ENCODE results near the gene WNT4.

Gene WNT4

DNA sequence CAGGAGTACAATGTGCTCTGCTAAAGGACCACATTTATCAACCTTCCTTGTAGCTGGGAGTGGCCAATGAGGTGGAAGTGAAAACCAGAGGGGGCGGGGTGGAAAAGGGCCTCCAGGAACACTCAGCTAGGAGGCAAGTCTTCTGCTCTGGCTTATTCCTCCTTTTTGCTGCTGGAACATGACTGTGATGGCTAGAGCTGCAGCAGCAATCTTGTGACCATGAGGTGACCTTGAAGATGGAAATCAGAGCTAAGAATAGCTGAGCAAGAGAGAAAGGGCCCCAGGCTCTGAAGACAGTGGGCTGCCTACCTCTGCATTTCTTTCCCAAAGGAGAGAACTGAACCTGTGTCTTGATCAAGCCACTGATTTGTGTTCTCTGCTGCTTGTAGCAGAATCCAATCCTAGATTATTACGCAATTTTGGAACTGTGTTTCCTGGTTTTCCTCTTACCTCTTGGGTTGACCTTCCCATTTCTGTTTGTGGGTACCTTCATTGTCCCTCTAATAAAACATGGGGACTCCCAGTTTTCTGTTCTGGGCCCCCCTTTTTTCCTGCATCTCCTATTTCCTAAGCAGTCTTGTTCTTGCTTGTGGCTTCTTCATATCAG lies 36.4 kb upstream of the WNT4 start:
- no peak overlapping the region for H3K4me3 ChIP-seq (ENCODE audit: low read depth in 1 of 5, low read length in 5 of 5)
- H3K36me3 ChIP-seq (ENCODE audit: control insufficient read depth in 5 of 5, insufficient read depth in 5 of 5, low read length in 5 of 5), result no peaks in the 10 kb centered on the region
- H3K9me3 ChIP-seq (ENCODE audit: control insufficient read depth in 5 of 5, low read length in 5 of 5), result peaks cover 0 to 6% (median 3%) of the 10 kb centered on the region in 5 donors
- H3K4me1 ChIP-seq (ENCODE audit: control insufficient read depth in 5 of 5, insufficient read depth in 5 of 5, low read length in 5 of 5), result no peaks in the 10 kb centered on the region
- no peak overlapping the region for H3K9ac ChIP-seq (ENCODE audit: low read length in 5 of 5)
- no peak overlapping the region for H3K27ac ChIP-seq (ENCODE audit: low read depth, low read length)
- peaks cover 5 to 25% (median 9%) of the 10 kb centered on the region in 5 donors for H3K27me3 ChIP-seq (ENCODE audit: control insufficient read depth in 5 of 5, insufficient read depth in 4 of 5, low read length in 5 of 5)

DNA sequence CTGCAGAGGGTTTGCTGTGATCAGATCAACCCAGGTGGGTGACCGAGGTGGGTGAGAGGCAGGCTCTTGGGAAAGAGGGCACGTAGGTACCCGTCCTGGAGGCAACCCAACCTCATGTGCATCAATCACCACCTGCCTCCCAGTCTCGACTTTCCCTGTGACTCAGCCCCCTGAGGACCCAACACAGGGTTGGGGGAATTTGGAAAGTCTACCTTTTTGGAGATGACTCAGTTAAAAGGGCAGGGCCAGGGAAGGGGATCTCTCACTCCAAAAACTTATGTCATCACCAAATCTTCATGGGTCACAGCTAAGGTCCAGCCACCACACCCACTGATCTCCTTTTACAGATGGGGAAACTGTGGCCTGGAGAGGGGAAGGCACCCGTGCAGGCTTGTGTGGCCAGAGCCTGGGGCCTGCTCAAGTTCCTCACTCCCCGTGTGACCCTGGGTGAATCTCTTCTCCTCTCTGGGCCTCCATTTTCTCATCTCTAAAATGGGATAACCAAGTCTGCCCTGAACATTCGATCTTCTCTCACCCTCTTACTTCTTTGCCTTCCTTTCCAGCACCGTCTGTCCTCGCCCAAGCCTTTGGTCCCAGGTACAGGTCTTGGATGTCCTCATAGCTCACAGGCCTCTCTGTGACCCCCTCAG lies 34.6 kb upstream of the WNT4 start:
- H3K27ac ChIP-seq (ENCODE audit: low read depth, low read length), result no peak overlapping the region
- H3K4me1 ChIP-seq (ENCODE audit: control insufficient read depth in 5 of 5, insufficient read depth in 5 of 5, low read length in 5 of 5), result no peaks in the 10 kb centered on the region
- H3K36me3 ChIP-seq (ENCODE audit: control insufficient read depth in 5 of 5, insufficient read depth in 5 of 5, low read length in 5 of 5), result no peaks in the 10 kb centered on the region
- peaks cover 0 to 22% (median 6%) of the 10 kb centered on the region in 5 donors for H3K27me3 ChIP-seq (ENCODE audit: control insufficient read depth in 5 of 5, insufficient read depth in 4 of 5, low read length in 5 of 5)
- H3K4me3 ChIP-seq (ENCODE audit: low read depth in 1 of 5, low read length in 5 of 5), result no peak overlapping the region
- peaks cover 0 to 6% (median 3%) of the 10 kb centered on the region in 5 donors for H3K9me3 ChIP-seq (ENCODE audit: control insufficient read depth in 5 of 5, low read length in 5 of 5)
- H3K9ac ChIP-seq (ENCODE audit: low read length in 5 of 5), result no peak overlapping the region

DNA sequence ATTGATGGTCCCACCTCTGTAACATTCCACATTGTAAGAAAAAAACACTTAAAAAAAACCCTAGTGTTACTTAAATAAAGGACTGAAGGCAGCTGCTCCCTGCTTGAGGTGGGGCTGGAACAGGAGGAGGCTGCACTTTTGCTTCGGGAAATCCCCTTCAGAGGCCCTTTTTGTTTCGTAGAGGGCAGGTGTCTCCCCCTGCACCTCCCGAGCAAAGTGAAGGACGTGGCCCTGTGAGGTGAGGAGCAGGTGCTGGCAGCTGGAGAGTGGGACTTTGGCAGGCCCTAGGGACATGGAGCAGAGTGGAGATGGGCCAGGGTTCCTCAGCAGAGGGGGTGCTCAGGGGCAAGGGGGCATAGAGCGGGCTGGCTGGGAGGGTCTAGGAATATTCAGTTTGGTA lies 33.4 kb upstream of the WNT4 start:
- Histone ChIP-seq H3K36me3 (ENCODE audit: control insufficient read depth in 5 of 5, insufficient read depth in 5 of 5, low read length in 5 of 5) (no peaks in the 10 kb centered on the region), H3K9ac (ENCODE audit: low read length in 5 of 5) (no peak overlapping the region), H3K9me3 (ENCODE audit: control insufficient read depth in 5 of 5, low read length in 5 of 5) (peaks cover 0 to 6% (median 3%) of the 10 kb centered on the region in 5 donors), H3K4me1 (ENCODE audit: control insufficient read depth in 5 of 5, insufficient read depth in 5 of 5, low read length in 5 of 5) (no peaks in the 10 kb centered on the region), H3K27ac (ENCODE audit: low read depth, low read length) (no peak overlapping the region), H3K4me3 (ENCODE audit: low read depth in 1 of 5, low read length in 5 of 5) (no peak overlapping the region), H3K27me3 (ENCODE audit: control insufficient read depth in 5 of 5, insufficient read depth in 4 of 5, low read length in 5 of 5) (peaks cover 0 to 18% (median 6%) of the 10 kb centered on the region in 5 donors)

- no peak overlapping the region for H3K27ac ChIP-seq (ENCODE audit: low read depth, low read length)
- H3K9me3 ChIP-seq (ENCODE audit: control insufficient read depth in 5 of 5, low read length in 5 of 5), result peaks cover 0 to 6% (median 3%) of the 10 kb centered on the region in 5 donors
- H3K4me1 ChIP-seq (ENCODE audit: control insufficient read depth in 5 of 5, insufficient read depth in 5 of 5, low read length in 5 of 5), result no peaks in the 10 kb centered on the region
- H3K9ac ChIP-seq (ENCODE audit: low read length in 5 of 5), result no peak overlapping the region
- H3K4me3 ChIP-seq (ENCODE audit: low read depth in 1 of 5, low read length in 5 of 5), result no peak overlapping the region
- H3K36me3 ChIP-seq (ENCODE audit: control insufficient read depth in 5 of 5, insufficient read depth in 5 of 5, low read length in 5 of 5), result no peaks in the 10 kb centered on the region
- H3K27me3 ChIP-seq (ENCODE audit: control insufficient read depth in 5 of 5, insufficient read depth in 4 of 5, low read length in 5 of 5), result peaks cover 0 to 18% (median 6%) of the 10 kb centered on the region in 5 donors
Measured at GRCh38 chr1:22174446-22175220, 31.7 kb upstream of the WNT4 start.

DNA sequence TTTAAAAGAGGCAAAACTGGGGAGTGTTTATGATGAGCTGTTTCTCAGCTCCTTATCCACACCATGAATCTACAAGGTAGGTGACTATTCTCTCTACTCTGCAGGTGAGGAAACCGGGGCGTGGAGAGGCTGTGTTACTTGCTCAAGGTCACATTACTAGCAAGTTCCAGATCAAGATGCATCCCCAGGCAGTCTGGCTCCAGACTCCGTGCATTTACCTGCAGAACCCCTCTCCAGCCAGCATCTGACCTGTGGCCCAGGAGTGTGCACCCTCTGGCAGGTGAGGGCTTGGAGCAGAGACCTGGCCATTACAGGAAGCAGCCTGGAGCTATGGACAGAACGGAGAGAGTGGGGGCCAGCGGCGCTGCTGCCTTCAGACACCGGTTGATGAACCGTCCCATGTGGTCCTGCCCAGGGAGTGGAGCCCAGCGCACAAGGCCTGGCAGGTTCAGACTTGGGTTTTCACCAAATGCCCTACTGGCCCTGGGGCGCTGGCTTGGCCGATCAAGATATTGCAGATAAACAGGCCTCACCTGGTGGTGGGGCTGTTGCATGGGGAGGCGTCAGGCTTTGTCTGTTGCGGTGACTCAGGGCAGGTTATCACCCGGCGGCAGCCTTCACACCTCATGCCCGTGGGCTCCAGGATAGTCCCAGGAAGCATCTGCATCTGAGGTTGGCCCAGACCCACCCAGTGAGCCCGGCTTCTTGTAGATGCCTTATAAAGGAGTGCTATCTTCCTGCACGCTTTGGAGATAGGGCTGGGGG lies 29.2 kb upstream of the WNT4 start:
- H3K9me3 ChIP-seq (ENCODE audit: control insufficient read depth in 5 of 5, low read length in 5 of 5), result no peaks in the 10 kb centered on the region

DNA sequence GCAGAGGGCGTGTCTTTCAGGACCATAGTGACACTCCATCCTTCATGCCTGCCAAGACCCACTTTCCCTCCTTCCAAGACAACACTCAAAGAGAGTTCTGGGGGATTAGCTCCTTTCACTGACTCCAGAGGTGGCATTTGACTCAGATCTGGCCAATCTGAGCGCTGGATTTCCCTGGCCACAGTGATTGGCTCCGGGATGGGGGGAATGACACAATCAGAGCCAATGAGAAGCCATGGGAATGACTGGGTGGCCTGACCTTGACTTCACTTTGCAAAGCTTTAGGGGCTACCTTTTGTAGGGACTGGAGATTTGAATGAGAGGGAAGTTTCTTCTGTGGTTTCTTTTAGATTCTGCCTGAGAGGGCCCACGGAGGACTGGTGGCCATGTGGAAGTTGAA lies 26.9 kb upstream of the WNT4 start:
- Histone ChIP-seq H3K27ac (ENCODE audit: low read depth, low read length) (no peak overlapping the region), H3K9me3 (ENCODE audit: control insufficient read depth in 5 of 5, low read length in 5 of 5) (no peaks in the 10 kb centered on the region), H3K4me3 (ENCODE audit: low read depth in 1 of 5, low read length in 5 of 5) (no peak overlapping the region), H3K27me3 (ENCODE audit: control insufficient read depth in 5 of 5, insufficient read depth in 4 of 5, low read length in 5 of 5) (peaks cover 0 to 14% (median 6%) of the 10 kb centered on the region in 5 donors), H3K4me1 (ENCODE audit: control insufficient read depth in 5 of 5, insufficient read depth in 5 of 5, low read length in 5 of 5) (no peaks in the 10 kb centered on the region), H3K36me3 (ENCODE audit: control insufficient read depth in 5 of 5, insufficient read depth in 5 of 5, low read length in 5 of 5) (no peaks in the 10 kb centered on the region), H3K9ac (ENCODE audit: low read length in 5 of 5) (no peak overlapping the region)

More for the DNA sequence above, 29.2 kb upstream of the WNT4 start:
- Histone ChIP-seq H3K9ac (ENCODE audit: low read length in 5 of 5) (no peak overlapping the region), H3K27me3 (ENCODE audit: control insufficient read depth in 5 of 5, insufficient read depth in 4 of 5, low read length in 5 of 5) (peaks cover 0 to 18% (median 6%) of the 10 kb centered on the region in 5 donors), H3K4me1 (ENCODE audit: control insufficient read depth in 5 of 5, insufficient read depth in 5 of 5, low read length in 5 of 5) (no peaks in the 10 kb centered on the region), H3K36me3 (ENCODE audit: control insufficient read depth in 5 of 5, insufficient read depth in 5 of 5, low read length in 5 of 5) (no peaks in the 10 kb centered on the region), H3K27ac (ENCODE audit: low read depth, low read length) (no peak overlapping the region), H3K4me3 (ENCODE audit: low read depth in 1 of 5, low read length in 5 of 5) (no peak overlapping the region)

DNA sequence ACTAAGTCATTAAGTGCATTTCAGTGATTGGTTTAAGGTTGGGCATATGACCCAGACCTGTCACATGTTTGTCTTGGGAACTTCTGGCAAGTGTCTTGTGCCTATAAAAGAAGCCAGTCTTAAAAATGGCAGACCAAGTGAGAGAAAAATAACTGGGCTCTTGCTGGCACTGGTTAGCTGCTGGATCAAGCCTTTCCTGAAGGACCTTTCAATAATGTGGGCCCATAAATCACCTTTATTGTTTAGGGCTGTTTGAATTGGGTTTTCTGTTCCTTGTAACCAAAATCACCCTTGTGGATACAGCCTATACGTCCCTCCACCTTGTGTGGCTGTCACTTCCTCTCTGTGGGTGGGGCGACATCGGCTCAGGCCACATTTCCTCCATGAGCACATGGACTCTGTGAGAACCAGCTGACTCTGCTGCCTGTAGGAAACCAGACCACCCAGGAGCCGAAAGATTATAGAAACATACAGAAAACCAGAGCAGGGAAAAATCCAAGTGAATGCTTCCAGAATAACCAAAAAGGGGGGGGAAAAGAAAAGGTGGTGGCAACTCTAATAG lies 25.6 kb upstream of the WNT4 start:
- H3K27me3 ChIP-seq (ENCODE audit: control insufficient read depth in 5 of 5, insufficient read depth in 4 of 5, low read length in 5 of 5), result peaks cover 0 to 10% (median 6%) of the 10 kb centered on the region in 5 donors

GRCh38 chr1:22166439-22166838 lies 23.5 kb upstream of the WNT4 start:
- Histone ChIP-seq H3K36me3 (ENCODE audit: control insufficient read depth in 5 of 5, insufficient read depth in 5 of 5, low read length in 5 of 5) (no peaks in the 10 kb centered on the region), H3K4me1 (ENCODE audit: control insufficient read depth in 5 of 5, insufficient read depth in 5 of 5, low read length in 5 of 5) (no peaks in the 10 kb centered on the region), H3K9me3 (ENCODE audit: control insufficient read depth in 5 of 5, low read length in 5 of 5) (no peaks in the 10 kb centered on the region)

More for the DNA sequence above, 25.6 kb upstream of the WNT4 start:
- H3K9ac ChIP-seq (ENCODE audit: low read length in 5 of 5), result no peak overlapping the region
- H3K36me3 ChIP-seq (ENCODE audit: control insufficient read depth in 5 of 5, insufficient read depth in 5 of 5, low read length in 5 of 5), result no peaks in the 10 kb centered on the region
- H3K27ac ChIP-seq (ENCODE audit: low read depth, low read length), result no peak overlapping the region
- H3K4me1 ChIP-seq (ENCODE audit: control insufficient read depth in 5 of 5, insufficient read depth in 5 of 5, low read length in 5 of 5), result no peaks in the 10 kb centered on the region
- no peak overlapping the region for H3K4me3 ChIP-seq (ENCODE audit: low read depth in 1 of 5, low read length in 5 of 5)
- H3K9me3 ChIP-seq (ENCODE audit: control insufficient read depth in 5 of 5, low read length in 5 of 5), result no peaks in the 10 kb centered on the region

DNA sequence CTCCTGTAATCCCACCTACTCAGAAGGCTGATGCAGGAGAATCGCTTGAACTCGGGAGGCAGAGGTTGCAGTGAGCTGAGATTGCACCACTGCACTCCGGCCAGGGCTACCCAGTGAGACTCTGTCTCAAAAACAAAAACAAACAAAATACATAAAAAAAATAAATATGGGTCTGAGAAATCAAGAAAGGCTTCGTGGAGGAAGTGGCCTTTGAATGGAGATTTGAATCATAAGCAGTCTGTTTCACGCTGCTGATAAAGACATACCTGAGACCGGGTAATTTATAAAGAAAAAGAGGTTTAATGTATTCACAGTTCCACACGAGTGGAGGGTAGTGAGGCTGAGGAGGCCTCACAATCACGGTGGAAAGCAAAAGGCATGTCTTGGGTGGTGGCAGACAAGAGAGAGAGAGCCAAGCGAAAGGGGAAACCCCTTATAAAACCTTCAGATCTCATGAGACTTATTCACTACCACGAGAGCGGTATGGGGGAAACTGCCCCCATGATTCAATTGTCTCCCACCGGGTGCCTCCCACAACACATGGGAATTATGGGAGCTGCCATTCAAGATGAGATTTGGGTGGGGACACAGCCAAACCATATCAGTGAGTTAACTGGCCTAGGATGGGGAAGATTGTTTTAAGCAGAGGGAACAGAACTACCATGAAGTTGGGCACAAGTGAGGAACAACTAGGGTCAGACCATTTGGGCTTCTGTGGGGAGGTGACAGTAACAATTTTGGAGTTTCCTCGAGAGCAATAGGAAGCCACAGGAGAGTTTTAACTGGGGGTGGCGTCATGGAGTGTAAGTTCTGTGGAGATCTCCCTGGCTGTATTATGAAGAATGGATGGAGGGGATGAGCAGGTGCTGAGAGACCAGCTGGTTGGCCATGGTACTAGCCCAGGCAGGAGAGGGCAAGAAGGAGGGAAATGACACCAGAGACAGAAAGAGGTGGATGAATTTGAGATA lies 22.2 kb upstream of the WNT4 start:
- Histone ChIP-seq H3K9me3 (ENCODE audit: control insufficient read depth in 5 of 5, low read length in 5 of 5) (no peaks in the 10 kb centered on the region), H3K4me3 (ENCODE audit: low read depth in 1 of 5, low read length in 5 of 5) (no peak overlapping the region), H3K9ac (ENCODE audit: low read length in 5 of 5) (no peak overlapping the region), H3K27ac (ENCODE audit: low read depth, low read length) (no peak overlapping the region), H3K27me3 (ENCODE audit: control insufficient read depth in 5 of 5, insufficient read depth in 4 of 5, low read length in 5 of 5) (peaks cover 0 to 6% (median 2%) of the 10 kb centered on the region in 5 donors), H3K4me1 (ENCODE audit: control insufficient read depth in 5 of 5, insufficient read depth in 5 of 5, low read length in 5 of 5) (no peaks in the 10 kb centered on the region), H3K36me3 (ENCODE audit: control insufficient read depth in 5 of 5, insufficient read depth in 5 of 5, low read length in 5 of 5) (no peaks in the 10 kb centered on the region)

More at GRCh38 chr1:22166439-22166838, 23.5 kb upstream of the WNT4 start:
- Histone ChIP-seq H3K4me3 (ENCODE audit: low read depth in 1 of 5, low read length in 5 of 5) (no peak overlapping the region), H3K9ac (ENCODE audit: low read length in 5 of 5) (no peak overlapping the region), H3K27ac (ENCODE audit: low read depth, low read length) (no peak overlapping the region), H3K27me3 (ENCODE audit: control insufficient read depth in 5 of 5, insufficient read depth in 4 of 5, low read length in 5 of 5) (peaks cover 0 to 6% (median 2%) of the 10 kb centered on the region in 5 donors)

Data from subcutaneous abdominal adipose tissue (tissue), 5 donors.